Panc1 (cell line): ENCODE data around the gene ADISSP. TPM values are rescaled to one million over a fixed set of nuclear protein-coding genes. Genes with fewer than 3 reads are reported as not detected.

Experiments used
- ATAC-seq: fragments of 200-7000 bp; cut with Tn5 transposase; 2 replicates; pipeline ENCODE4 v1.9.1; 2020; ENCODE audit warnings: mild to moderate bottlenecking, moderate library complexity
- BruUV-seq: library from RNA; stranded (reverse); fragments of 400-500 nt; replicated peaks from 2 replicates; lab custom pipeline; 2021; lab: Mats Ljungman, UMichigan
- CTCF ChIA-PET: fragments of 300-600 bp; sonication (Branson Sonifier 250); formaldehyde crosslinking; loops from one replicate; lab custom pipeline; 2022; ENCODE audit warnings: antibody characterized with exemption; lab: Charles Lee
- POLR2A ChIA-PET: fragments of 300-600 bp; sonication (Branson Sonifier 250); formaldehyde crosslinking; loops from one replicate; lab custom pipeline; 2022; ENCODE audit warnings: antibody characterized with exemption; lab: Charles Lee
- DNase-seq: peaks from one replicate; pipeline ENCODE4 v3.0.0-alpha.2; 2010; ENCODE audit warnings: low read depth, low spot score
- H3K27ac ChIP-seq: 2 replicates; pipeline ENCODE4 v1.5.1; 2011; ENCODE audit warnings: mild to moderate bottlenecking, low read length, inconsistent platforms
- H3K27me3 ChIP-seq: fragments of 200-500 bp; sonication (Bioruptor generic); 2 replicates; pipeline ENCODE4 v1.6.0; 2014; ENCODE audit warnings: low read length, inconsistent platforms; ENCODE audit not compliant: control insufficient read depth, insufficient read depth
- H3K36me3 ChIP-seq: fragments of 200-500 bp; sonication (Bioruptor generic); 2 replicates; pipeline ENCODE4 v1.5.1; 2014; ENCODE audit warnings: inconsistent platforms, mild to moderate bottlenecking, low read length, moderate library complexity; ENCODE audit not compliant: control insufficient read depth, insufficient read depth
- H3K4me1 ChIP-seq: 2 replicates; pipeline ENCODE4 v1.5.1; 2011; ENCODE audit warnings: inconsistent platforms, mild to moderate bottlenecking, low read length, moderate library complexity; ENCODE audit not compliant: control insufficient read depth, insufficient read depth
- H3K4me3 ChIP-seq, 2 experiments: 2 replicates each; pipeline ENCODE4 v1.5.1; 2011 to 2012; ENCODE audit warnings: low read depth in 2 of 2, low read length in 2 of 2, mild to moderate bottlenecking in 2 of 2, inconsistent platforms in 1 of 2, moderate library complexity in 1 of 2
- H3K9me3 ChIP-seq: fragments of 200-500 bp; sonication (Bioruptor generic); 2 replicates; pipeline ENCODE4 v1.5.1; 2014; ENCODE audit warnings: low read depth, mild to moderate bottlenecking, inconsistent platforms, low read length, moderate library complexity; ENCODE audit not compliant: control insufficient read depth, insufficient read depth
- CTCF ChIP-seq: fragments of 450-650 bp; IDR thresholded peaks from 2 replicates; pipeline ENCODE4 v1.5.1; 2017; ENCODE audit warnings: mild to moderate bottlenecking
- POLR2AphosphoS5 ChIP-seq: IDR thresholded peaks from 2 replicates; pipeline ENCODE4 v1.6.1; 2012; ENCODE audit warnings: mild to moderate bottlenecking, low read depth, low read length, moderate library complexity
- REST ChIP-seq, 2 experiments: IDR thresholded peaks; 2 replicates each; pipeline ENCODE4 v1.6.1; 2011 to 2012; ENCODE audit warnings: low read depth in 2 of 2, control low read depth in 1 of 2, low read length in 1 of 2, mild to moderate bottlenecking in 1 of 2, moderate library complexity in 1 of 2; ENCODE audit not compliant: insufficient read depth in 1 of 2
- SIN3A ChIP-seq: IDR thresholded peaks from 2 replicates; pipeline ENCODE4 v1.6.1; 2012; ENCODE audit warnings: low read depth, mild to moderate bottlenecking, low read length, moderate library complexity, borderline replicate concordance; ENCODE audit not compliant: insufficient read depth
- TCF7L2 ChIP-seq: IDR thresholded peaks from 2 replicates; pipeline ENCODE4 v1.6.1; 2011; ENCODE audit warnings: mild to moderate bottlenecking, low read depth, low read length, inconsistent platforms
- in situ Hi-C: cut with HindIII; loops from 2 replicates; pipeline ENCODE4 v1.10.0; 2016; ENCODE audit warnings: low sequenced_read_pairs, low pct_unique_long_range_greater_than_20kb
- intact Hi-C: fragments of 100-400 bp; cut with micrococcal nuclease; formaldehyde crosslinking; loops from one replicate; pipeline ENCODE4 v1.10.0; 2022; ENCODE audit not compliant: unreplicated experiment
- total RNA-seq: library from RNA; stranded (reverse); gene quantifications from one replicate; pipeline ENCODE4 v1.2.1, GENCODE V29; 2021; ENCODE audit not compliant: unreplicated experiment

ADISSP gene
- total RNA-seq, 1 experiment from 2014 or later = 100 TPM

- Histone ChIP-seq H3K36me3 (no peaks in the 10 kb centered on the region), H3K9me3 (no peaks in the 10 kb centered on the region), H3K27ac (no peak overlapping the region), H3K27me3 (no peaks in the 10 kb centered on the region), H3K4me1 (peaks cover 4% of the 10 kb centered on the region; the same call in 1 of the 2 replicates), H3K4me3 (no peak overlapping the region)
- intact Hi-C loops (no loop called here), in situ Hi-C loops (no loop called here)
- ChIA-PET POLR2A (interaction anchor here (0.5 kb wide), 1 partner anchor 312 kb away, joined by 10 read pairs; no protein-coding TSS in a partner anchor), CTCF (interaction anchor here (1.6 kb wide), 1 partner anchor 12 kb away, joined by 4 read pairs; no protein-coding TSS in a partner anchor)
- TF ChIP-seq SIN3A (no peak), TCF7L2 (no peak), REST (IDR thresholded peaks at IDR 0.05; ENCODE audit: insufficient read depth in 1 of 2, low read depth in 2 of 2, low read length in 1 of 2) (no peak), CTCF (no peak), POLR2AphosphoS5 (no peak)
- DNase-seq = no peak
- BruUV-seq = no TSS peak
- no peak for ATAC-seq
Measured at GRCh38 chr20:3704087-3704486, 63.5 kb downstream of the ADISSP start.

Other genes starting within 250 kb of the ADISSP start
- not detected for gene GFRA4, start 104.4 kb downstream of the ADISSP start, total RNA-seq
- 0.62 TPM for gene ADAM33, start 85.7 kb downstream of the ADISSP start, total RNA-seq
- gene SIGLEC1, start 55.2 kb downstream of the ADISSP start, total RNA-seq = 0.03 TPM
- 0.21 TPM for gene HSPA12B, start 35.1 kb downstream of the ADISSP start, total RNA-seq
- gene SPEF1, start 13.7 kb upstream of the ADISSP start, total RNA-seq = 0.41 TPM
- 154 TPM for gene CENPB, start 19.0 kb upstream of the ADISSP start, total RNA-seq
- 170 TPM for gene CDC25B, start 28.6 kb upstream of the ADISSP start, total RNA-seq
- gene AP5S1, start 52.8 kb upstream of the ADISSP start, total RNA-seq = 23.1 TPM
- gene MAVS, start 79.1 kb upstream of the ADISSP start, total RNA-seq = 32.3 TPM
- gene PANK2, start 121.6 kb upstream of the ADISSP start, total RNA-seq = 40.9 TPM
- 8.3 TPM for gene RNF24, start 247.8 kb upstream of the ADISSP start, total RNA-seq